ENCODE results near the gene SIL1. TPM values are rescaled to one million over a fixed set of nuclear protein-coding genes. Genes with fewer than 3 reads are reported as not detected.

SIL1 gene
- total RNA-seq, 1 experiment from 2014 or later, result 46.5 TPM

GRCh38 chr5:139004374-139005307 is 193.5 kb downstream of the SIL1 start:
- H3K27me3 ChIP-seq (ENCODE audit: insufficient read depth, low read depth), result no peaks in the 10 kb centered on the region
- H4K20me1 ChIP-seq (ENCODE audit: insufficient read depth), result no peaks in the 10 kb centered on the region
- H3K4me1 ChIP-seq (replicated peaks; ENCODE audit: insufficient read depth), result no peaks in the 10 kb centered on the region
- DNase-seq, result no peak
- H3K9me2 ChIP-seq (ENCODE audit: insufficient read depth), result no peaks in the 10 kb centered on the region
- BruUV-seq (replicated peaks), result no TSS peak
- no peaks in the 10 kb centered on the region for H3K9me3 ChIP-seq (ENCODE audit: insufficient read depth, low read depth)
- ChIA-PET POLR2A (ENCODE audit: unreplicated experiment) (no interaction called here), CTCF (no interaction called here)
- no peak overlapping the region for H3K4me2 ChIP-seq
- no peak overlapping the region for H3K27ac ChIP-seq
- no peak for TF ChIP-seq EZH2 (IDR thresholded peaks at IDR 0.05; ENCODE audit: low read depth)
- TF ChIP-seq CTCF (conservative IDR thresholded peaks at IDR 0.05), result no peak
- 0 out of 2 replicates have a peak, but pooled peaks cover 4% of the 10 kb centered on the region for H3F3A ChIP-seq (ENCODE audit: insufficient read depth, low read depth)
- H2AFZ ChIP-seq, result no peak overlapping the region
- H3K4me3 ChIP-seq, result no peak overlapping the region
- H3K79me2 ChIP-seq (ENCODE audit: low read depth), result no peaks in the 10 kb centered on the region
- intact Hi-C loops (cut with micrococcal nuclease; ENCODE audit: unreplicated experiment), result no loop called here
- no peaks in the 10 kb centered on the region for H3K36me3 ChIP-seq (ENCODE audit: low read depth)

GRCh38 chr5:138999674-139000073 is 198.5 kb downstream of the SIL1 start:
- DNase-seq, result no peak
- CTCF ChIA-PET, result no interaction called here
- Histone ChIP-seq H3K4me3 (no peak overlapping the region), H3K36me3 (ENCODE audit: low read depth) (no peaks in the 10 kb centered on the region), H3F3A (ENCODE audit: insufficient read depth, low read depth) (0 out of 2 replicates have a peak, but pooled peaks cover 4% of the 10 kb centered on the region), H3K4me2 (no peak overlapping the region), H2AFZ (no peak overlapping the region), H3K27me3 (ENCODE audit: insufficient read depth, low read depth) (no peaks in the 10 kb centered on the region), H3K9me3 (ENCODE audit: insufficient read depth, low read depth) (no peaks in the 10 kb centered on the region), H3K79me2 (ENCODE audit: low read depth) (no peaks in the 10 kb centered on the region), H3K9me2 (ENCODE audit: insufficient read depth) (no peaks in the 10 kb centered on the region), H3K4me1 (replicated peaks; ENCODE audit: insufficient read depth) (no peaks in the 10 kb centered on the region), H4K20me1 (ENCODE audit: insufficient read depth) (no peaks in the 10 kb centered on the region), H3K27ac (no peak overlapping the region)
- TF ChIP-seq EZH2 (IDR thresholded peaks at IDR 0.05; ENCODE audit: low read depth) (no peak), CTCF (conservative IDR thresholded peaks at IDR 0.05) (no peak)
- POLR2A ChIA-PET (ENCODE audit: unreplicated experiment), result no interaction called here
- intact Hi-C loops (cut with micrococcal nuclease; ENCODE audit: unreplicated experiment), result no loop called here
- BruUV-seq (replicated peaks), result no TSS peak

- H4K20me1 ChIP-seq (ENCODE audit: insufficient read depth), result no peaks in the 10 kb centered on the region
- no peak overlapping the region for H3K4me3 ChIP-seq
- intact Hi-C loops (cut with micrococcal nuclease; ENCODE audit: unreplicated experiment), result no loop called here
- H3K9me3 ChIP-seq (ENCODE audit: insufficient read depth, low read depth), result no peaks in the 10 kb centered on the region
- no peak for TF ChIP-seq EZH2 (IDR thresholded peaks at IDR 0.05; ENCODE audit: low read depth)
- TF ChIP-seq CTCF (conservative IDR thresholded peaks at IDR 0.05), result no peak
- no peaks in the 10 kb centered on the region for H3K27me3 ChIP-seq (ENCODE audit: insufficient read depth, low read depth)
- BruUV-seq (replicated peaks), result no TSS peak
- no peak overlapping the region for H3K4me2 ChIP-seq
- no peaks in the 10 kb centered on the region for H3K9me2 ChIP-seq (ENCODE audit: insufficient read depth)
- no peak overlapping the region for H3K27ac ChIP-seq
- H2AFZ ChIP-seq, result no peak overlapping the region
- no peaks in the 10 kb centered on the region for H3K36me3 ChIP-seq (ENCODE audit: low read depth)
- no peaks in the 10 kb centered on the region for H3K4me1 ChIP-seq (replicated peaks; ENCODE audit: insufficient read depth)
- CTCF ChIA-PET, result no interaction called here
- DNase-seq, result no peak
- no peaks in the 10 kb centered on the region for H3K79me2 ChIP-seq (ENCODE audit: low read depth)
- H3F3A ChIP-seq (ENCODE audit: insufficient read depth, low read depth), result no peaks in the 10 kb centered on the region
- POLR2A ChIA-PET (ENCODE audit: unreplicated experiment), result no interaction called here
Observed at GRCh38 chr5:138998521-138998920, 199.6 kb downstream of the SIL1 start.
